Activated B cell treated with CpG ODN at 0.5 μM for 24 hours (primary cell): Measurements from ENCODE around the gene COLEC12. TPM values are rescaled to one million over a fixed set of nuclear protein-coding genes. Genes with fewer than 3 reads are reported as not detected.

Source experiments
- ATAC-seq: fragments of 200-7000 bp; cut with Tn5 transposase; one replicate; pipeline ENCODE4 v1.10.0; 2021; ENCODE audit warnings: low read depth, mild to moderate bottlenecking, moderate library complexity
- CTCF ChIA-PET: fragments of 350-600 bp; sonication (Branson Sonifier 250); formaldehyde crosslinking; loops from one replicate; lab custom pipeline; 2021; ENCODE audit warnings: antibody characterized with exemption; lab: Charles Lee
- POLR2A ChIA-PET: fragments of 350-600 bp; sonication (Branson Sonifier 250); formaldehyde crosslinking; loops from one replicate; lab custom pipeline; 2021; ENCODE audit warnings: antibody characterized with exemption; lab: Charles Lee
- DNase-seq: peaks from one replicate; pipeline ENCODE4 v3.0.0; 2022
- H3K27ac Mint-ChIP-seq: one replicate; pipeline ENCODE4 v1.8.0; 2020; ENCODE audit warnings: mixed read lengths
- H3K27me3 Mint-ChIP-seq: one replicate; pipeline ENCODE4 v1.8.0; 2021; ENCODE audit warnings: mixed read lengths
- H3K36me3 Mint-ChIP-seq: one replicate; pipeline ENCODE4 v1.8.0; 2021; ENCODE audit warnings: low read depth, mixed read lengths
- H3K4me1 Mint-ChIP-seq: one replicate; pipeline ENCODE4 v1.8.0; 2021; ENCODE audit warnings: mixed read lengths
- H3K4me3 Mint-ChIP-seq: one replicate; pipeline ENCODE4 v1.8.0; 2020; ENCODE audit warnings: mild to moderate bottlenecking, mixed read lengths
- H3K9me3 Mint-ChIP-seq: one replicate; pipeline ENCODE4 v1.8.0; 2020; ENCODE audit warnings: mixed read lengths
- intact Hi-C: fragments of 100-400 bp; cut with micrococcal nuclease; formaldehyde crosslinking; loops from one replicate; pipeline ENCODE4 v1.15.1; 2024
- total RNA-seq: library from RNA; stranded (reverse); gene quantifications from 2 replicates; pipeline ENCODE4 v1.2.3, GENCODE V29; 2022
- TF ChIP-seq, protein P1 (sequence below): fragments of 200-600 bp; IDR thresholded peaks from one replicate; pipeline ENCODE4 v1.8.0; 2022; ENCODE audit warnings: antibody characterized with exemption, mild to moderate bottlenecking

Gene COLEC12
- total RNA-seq, 1 donor from 2014 or later: not detected

DNA sequence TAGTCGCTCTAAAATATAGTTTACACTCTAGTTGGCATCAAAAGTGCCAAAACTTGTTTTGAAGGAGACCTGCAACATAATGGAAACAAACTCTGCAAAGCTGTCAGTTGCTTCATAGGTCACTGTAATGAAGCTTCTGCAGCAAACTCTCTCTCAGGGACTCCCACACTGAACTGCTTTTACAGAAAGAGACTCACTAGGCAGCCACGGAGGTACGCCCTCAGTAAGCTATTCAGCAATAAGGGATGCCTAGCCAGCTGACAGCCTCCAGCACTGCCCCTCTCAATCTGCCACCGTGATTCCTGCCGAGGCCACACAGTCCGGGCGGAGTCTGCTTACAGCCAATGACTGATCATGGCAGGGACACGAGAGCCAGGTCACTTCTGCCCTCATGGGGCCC, 51.1 kb downstream of the COLEC12 start:
- Mint-ChIP-seq H3K27ac (no peak overlapping the region), H3K36me3 (peaks cover 1% of the 10 kb centered on the region), H3K27me3 (no peaks in the 10 kb centered on the region), H3K4me3 (no peak overlapping the region), H3K9me3 (peaks cover 18% of the 10 kb centered on the region), H3K4me1 (no peaks in the 10 kb centered on the region)
- ATAC-seq: no peak
- intact Hi-C loops: no loop called here
- CTCF ChIA-PET: no interaction called here
- POLR2A ChIA-PET: no interaction called here
- TF ChIP-seq, protein P1, sequence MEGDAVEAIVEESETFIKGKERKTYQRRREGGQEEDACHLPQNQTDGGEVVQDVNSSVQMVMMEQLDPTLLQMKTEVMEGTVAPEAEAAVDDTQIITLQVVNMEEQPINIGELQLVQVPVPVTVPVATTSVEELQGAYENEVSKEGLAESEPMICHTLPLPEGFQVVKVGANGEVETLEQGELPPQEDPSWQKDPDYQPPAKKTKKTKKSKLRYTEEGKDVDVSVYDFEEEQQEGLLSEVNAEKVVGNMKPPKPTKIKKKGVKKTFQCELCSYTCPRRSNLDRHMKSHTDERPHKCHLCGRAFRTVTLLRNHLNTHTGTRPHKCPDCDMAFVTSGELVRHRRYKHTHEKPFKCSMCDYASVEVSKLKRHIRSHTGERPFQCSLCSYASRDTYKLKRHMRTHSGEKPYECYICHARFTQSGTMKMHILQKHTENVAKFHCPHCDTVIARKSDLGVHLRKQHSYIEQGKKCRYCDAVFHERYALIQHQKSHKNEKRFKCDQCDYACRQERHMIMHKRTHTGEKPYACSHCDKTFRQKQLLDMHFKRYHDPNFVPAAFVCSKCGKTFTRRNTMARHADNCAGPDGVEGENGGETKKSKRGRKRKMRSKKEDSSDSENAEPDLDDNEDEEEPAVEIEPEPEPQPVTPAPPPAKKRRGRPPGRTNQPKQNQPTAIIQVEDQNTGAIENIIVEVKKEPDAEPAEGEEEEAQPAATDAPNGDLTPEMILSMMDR: no peak
- DNase-seq: no peak

GRCh38 chr18:448116-448790, 52.2 kb downstream of the COLEC12 start:
- Mint-ChIP-seq H3K36me3 (peaks cover 1% of the 10 kb centered on the region), H3K4me3 (no peak overlapping the region), H3K9me3 (peaks cover 18% of the 10 kb centered on the region), H3K27ac (no peak overlapping the region), H3K4me1 (no peaks in the 10 kb centered on the region), H3K27me3 (no peaks in the 10 kb centered on the region)
- DNase-seq: no peak
- TF ChIP-seq, protein P1: no peak
- ATAC-seq: no peak
- POLR2A ChIA-PET: no interaction called here
- intact Hi-C loops: no loop called here
- CTCF ChIA-PET: no interaction called here

- TF ChIP-seq, protein P1: no peak
- ChIA-PET CTCF (no interaction called here), POLR2A (no interaction called here)
- no peaks in the 10 kb centered on the region for H3K4me1 Mint-ChIP-seq
- intact Hi-C loops: no loop called here
- peaks cover 14% of the 10 kb centered on the region for H3K9me3 Mint-ChIP-seq
- H3K27ac Mint-ChIP-seq: no peak overlapping the region
- DNase-seq: no peak
- H3K36me3 Mint-ChIP-seq: peaks cover 1% of the 10 kb centered on the region
- ATAC-seq: no peak
- no peaks in the 10 kb centered on the region for H3K27me3 Mint-ChIP-seq
- no peak overlapping the region for H3K4me3 Mint-ChIP-seq
Observed at GRCh38 chr18:446941-447560, 53.5 kb downstream of the COLEC12 start.

DNA sequence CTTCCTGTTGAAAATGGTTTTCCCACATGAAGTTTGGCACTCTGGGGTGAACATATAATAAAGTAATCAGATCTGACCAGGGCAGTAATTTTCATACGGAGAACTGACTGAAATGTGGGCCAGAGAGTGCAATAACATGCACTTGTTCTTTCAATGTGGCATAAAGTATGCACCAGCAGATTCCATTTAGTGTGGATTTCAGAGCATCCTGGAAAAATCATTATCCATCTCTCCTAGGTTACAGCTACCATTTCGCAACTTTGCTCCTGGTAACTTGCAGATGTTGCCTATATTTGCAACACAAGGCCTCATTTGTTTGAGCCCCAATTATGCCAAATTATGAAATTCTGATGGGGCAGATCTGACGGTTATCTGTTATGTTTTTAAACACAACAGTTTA, 55.4 kb downstream of the COLEC12 start:
- no peaks in the 10 kb centered on the region for H3K4me1 Mint-ChIP-seq
- intact Hi-C loops: no loop called here
- POLR2A ChIA-PET: no interaction called here
- H3K27me3 Mint-ChIP-seq: no peaks in the 10 kb centered on the region
- ATAC-seq (no peak), DNase-seq (no peak)
- H3K9me3 Mint-ChIP-seq: peaks cover under 1% of the 10 kb centered on the region
- CTCF ChIA-PET: no interaction called here
- TF ChIP-seq, protein P1: no peak
- H3K36me3 Mint-ChIP-seq: no peaks in the 10 kb centered on the region
- no peak overlapping the region for H3K4me3 Mint-ChIP-seq
- no peak overlapping the region for H3K27ac Mint-ChIP-seq

DNA sequence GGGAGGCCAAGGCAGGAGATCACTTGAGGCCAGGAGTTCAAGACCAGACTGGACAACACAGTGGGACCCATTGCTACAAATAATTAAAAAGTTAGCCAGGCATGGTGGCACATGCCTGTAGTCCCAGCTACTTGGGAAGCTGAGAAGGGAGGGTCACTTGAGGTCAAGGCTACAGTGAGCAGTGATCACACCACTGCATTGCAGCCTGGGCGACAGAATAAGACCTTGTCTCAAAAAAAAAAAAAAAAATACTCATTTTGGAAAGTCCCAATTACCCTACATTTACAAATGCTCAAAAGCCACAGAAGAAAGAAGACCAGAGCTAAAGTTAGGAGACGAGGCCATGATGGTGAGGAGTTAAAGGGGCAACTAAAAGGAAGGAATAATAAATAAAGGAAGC, 61.9 kb downstream of the COLEC12 start:
- H3K9me3 Mint-ChIP-seq: no peaks in the 10 kb centered on the region
- H3K27me3 Mint-ChIP-seq: no peaks in the 10 kb centered on the region
- DNase-seq (no peak), ATAC-seq (no peak)
- H3K4me3 Mint-ChIP-seq: no peak overlapping the region
- intact Hi-C loops: no loop called here
- POLR2A ChIA-PET: no interaction called here
- CTCF ChIA-PET: no interaction called here
- no peaks in the 10 kb centered on the region for H3K36me3 Mint-ChIP-seq
- H3K4me1 Mint-ChIP-seq: no peaks in the 10 kb centered on the region
- TF ChIP-seq, protein P1: no peak
- no peak overlapping the region for H3K27ac Mint-ChIP-seq
